H1 (cell line): ENCODE data around the gene ETV1. TPM values are rescaled to one million over a fixed set of nuclear protein-coding genes. Genes with fewer than 3 reads are reported as not detected.

ENCODE experiments used
- CTCF ChIA-PET: fragments of 300-600 bp; sonication (Branson Sonifier 250); formaldehyde crosslinking; loops from one replicate; lab custom pipeline; 2021; ENCODE audit not compliant: partially characterized antibody; lab: Charles Lee
- POLR2A ChIA-PET: fragments of 300-600 bp; sonication (Branson Sonifier 250); formaldehyde crosslinking; loops from one replicate; lab custom pipeline; 2021; ENCODE audit warnings: inconsistent platforms; ENCODE audit not compliant: partially characterized antibody; lab: Charles Lee
- DNase-seq, 2 experiments: peaks; one replicate each; pipeline versions ENCODE4 v3.0.0 to v3.0.0-alpha.2; 2010 to 2022; ENCODE audit warnings: low spot score in 2 of 2, low read depth in 1 of 2, mixed read lengths in 1 of 2
- FAIRE-seq: peaks from 2 replicates; lab custom pipeline; 2011; peaks lifted over from hg19 to GRCh38; lab: Jason Lieb, UNC
- H2AFZ ChIP-seq: 2 replicates; pipeline ENCODE4 v1.8.1; 2012; ENCODE audit warnings: low read length, inconsistent platforms
- H2AK5ac ChIP-seq: 2 replicates; pipeline ENCODE4 v1.6.1; 2013; ENCODE audit warnings: low read depth, low read length
- H2BK120ac ChIP-seq: replicated peaks from 2 replicates; pipeline ENCODE3; 2013; ENCODE audit warnings: low read depth, low read length, inconsistent platforms
- H2BK12ac ChIP-seq: 2 replicates; pipeline ENCODE4 v1.6.1; 2013; ENCODE audit warnings: low read depth, low read length
- H2BK15ac ChIP-seq: 2 replicates; pipeline ENCODE4 v1.6.1; 2013; ENCODE audit warnings: low read length
- H2BK20ac ChIP-seq: 2 replicates; pipeline ENCODE4 v1.6.1; 2013; ENCODE audit warnings: low read length
- H2BK5ac ChIP-seq: 2 replicates; pipeline ENCODE4 v1.6.1; 2013; ENCODE audit warnings: low read depth, low read length
- H3K14ac ChIP-seq: 2 replicates; pipeline ENCODE4 v1.6.1; 2013; ENCODE audit warnings: inconsistent platforms; ENCODE audit not compliant: insufficient read length
- H3K18ac ChIP-seq: 2 replicates; pipeline ENCODE4 v1.6.1; 2013; ENCODE audit warnings: low read length; ENCODE audit errors: extremely low read depth
- H3K23ac ChIP-seq: 2 replicates; pipeline ENCODE4 v1.6.1; 2013; ENCODE audit warnings: inconsistent platforms; ENCODE audit not compliant: insufficient read length
- H3K23me2 ChIP-seq: 2 replicates; pipeline ENCODE4 v1.6.1; 2013; ENCODE audit warnings: low read depth, low read length
- H3K27ac ChIP-seq: 2 replicates; pipeline ENCODE4 v1.6.1; 2011; ENCODE audit warnings: low read depth, low read length, inconsistent platforms
- H3K27me3 ChIP-seq, 4 experiments: replicated peaks in 1 of 4; 1 replicate in 1 of 4; 2 replicates in 3 of 4; pipeline versions ENCODE4 v1.6.1 to v1.8.1; 2011 to 2013; ENCODE audit warnings: low read length in 3 of 4, mild to moderate bottlenecking in 3 of 4, inconsistent platforms in 2 of 4, mixed read lengths in 2 of 4, moderate library complexity in 1 of 4; ENCODE audit not compliant: control insufficient read depth in 3 of 4, insufficient read depth in 3 of 4; ENCODE audit errors: extremely low read depth in 1 of 4
- H3K36me3 ChIP-seq, 4 experiments: 2 replicates each; pipeline versions ENCODE4 v1.6.1 to v1.8.1; 2011 to 2013; ENCODE audit warnings: mild to moderate bottlenecking in 4 of 4, low read length in 3 of 4, moderate library complexity in 2 of 4, control low read depth in 1 of 4, inconsistent platforms in 1 of 4; ENCODE audit not compliant: insufficient read depth in 4 of 4, control insufficient read depth in 2 of 4
- H3K4ac ChIP-seq: replicated peaks from 2 replicates; pipeline ENCODE3; 2013; ENCODE audit warnings: low read length, low read depth, mixed read lengths, inconsistent platforms; ENCODE audit not compliant: insufficient read length
- H3K4me1 ChIP-seq, 4 experiments: replicated peaks in 1 of 4; 1 replicate in 1 of 4; 2 replicates in 3 of 4; pipeline versions ENCODE4 v1.6.1 to v1.8.1; 2011 to 2013; ENCODE audit warnings: low read length in 3 of 4, inconsistent platforms in 2 of 4, mixed read lengths in 1 of 4; ENCODE audit not compliant: insufficient read depth in 4 of 4, control insufficient read depth in 3 of 4
- H3K4me2 ChIP-seq, 2 experiments: 2 replicates each; pipeline versions ENCODE4 v1.6.1 to v1.8.1; 2011 to 2013; ENCODE audit warnings: low read depth in 2 of 2, low read length in 2 of 2, control low read depth in 1 of 2, inconsistent platforms in 1 of 2, mild to moderate bottlenecking in 1 of 2; ENCODE audit not compliant: insufficient read depth in 1 of 2
- H3K4me3 ChIP-seq, 4 experiments: fragments of 200-600, 300-600 bp in 1 of 4; sonication (generic), shearing (Covaris generic), sonication (Bioruptor Twin) in 1 of 4; 2 replicates each; pipeline versions ENCODE4 v1.5.1 to v1.8.1; 2011 to 2016; ENCODE audit warnings: low read length in 4 of 4, low read depth in 3 of 4, control low read depth in 2 of 4, inconsistent platforms in 2 of 4, mild to moderate bottlenecking in 2 of 4, mixed read lengths in 1 of 4, moderate library complexity in 1 of 4; ENCODE audit not compliant: insufficient read depth in 2 of 4; ENCODE audit errors: extremely low read depth in 1 of 4
- H3K56ac ChIP-seq: replicated peaks from 2 replicates; pipeline ENCODE3; 2013; ENCODE audit warnings: low read depth, mild to moderate bottlenecking, mixed read lengths, low read length, inconsistent platforms; ENCODE audit not compliant: insufficient read length
- H3K79me1 ChIP-seq: 2 replicates; pipeline ENCODE4 v1.6.1; 2013; ENCODE audit warnings: low read depth, low read length, control low read depth
- H3K79me2 ChIP-seq, 2 experiments: 2 replicates each; pipeline versions ENCODE4 v1.6.1 to v1.8.1; 2012 to 2013; ENCODE audit warnings: low read length in 2 of 2, mild to moderate bottlenecking in 2 of 2, inconsistent platforms in 1 of 2; ENCODE audit not compliant: insufficient read depth in 2 of 2, control insufficient read depth in 1 of 2
- H3K9ac ChIP-seq, 4 experiments: replicated peaks in 1 of 4; 1 replicate in 1 of 4; 2 replicates in 3 of 4; pipeline versions ENCODE4 v1.6.1 to v1.8.1; 2011 to 2013; ENCODE audit warnings: low read depth in 3 of 4, low read length in 3 of 4, control low read depth in 2 of 4, mild to moderate bottlenecking in 2 of 4, moderate library complexity in 2 of 4, inconsistent platforms in 1 of 4; ENCODE audit errors: extremely low read depth in 1 of 4
- H3K9me3 ChIP-seq, 2 experiments: 2 replicates each; pipeline versions ENCODE4 v1.6.1 to v1.8.1; 2012 to 2013; ENCODE audit warnings: mild to moderate bottlenecking in 2 of 2, moderate library complexity in 2 of 2, control low read depth in 1 of 2, inconsistent platforms in 1 of 2, low read depth in 1 of 2, low read length in 1 of 2, mixed read lengths in 1 of 2; ENCODE audit not compliant: insufficient read depth in 2 of 2
- H4K20me1 ChIP-seq, 2 experiments: replicated peaks in 1 of 2; 2 replicates each; pipeline versions ENCODE3 to v1.8.1; 2011 to 2013; ENCODE audit warnings: inconsistent platforms in 2 of 2, low read length in 2 of 2, mild to moderate bottlenecking in 1 of 2; ENCODE audit not compliant: insufficient read depth in 2 of 2, control insufficient read depth in 1 of 2
- H4K5ac ChIP-seq: 2 replicates; pipeline ENCODE4 v1.6.1; 2013; ENCODE audit warnings: low read length, low read depth, mixed read lengths, inconsistent platforms; ENCODE audit not compliant: insufficient read length
- H4K8ac ChIP-seq: 2 replicates; pipeline ENCODE4 v1.8.0; 2013; ENCODE audit warnings: mild to moderate bottlenecking, moderate library complexity, low read length, inconsistent platforms; ENCODE audit not compliant: insufficient read depth; ENCODE audit errors: extremely low read depth
- H4K91ac ChIP-seq: replicated peaks from 2 replicates; pipeline ENCODE3; 2013; ENCODE audit warnings: low read length, mixed read lengths, inconsistent platforms; ENCODE audit not compliant: insufficient read length
- BCL11A ChIP-seq, 2 experiments: IDR thresholded peaks; one replicate each; pipeline ENCODE4 v1.6.1; 2011; ENCODE audit warnings: low read depth in 2 of 2, low read length in 2 of 2, mild to moderate bottlenecking in 2 of 2
- CBX8 ChIP-seq: fragments of 300-800, 300-1000 bp; sonication (generic); IDR thresholded peaks from 2 replicates; pipeline ENCODE4 v1.7.1; 2016; ENCODE audit warnings: low read depth, low read length, borderline replicate concordance
- CREB1 ChIP-seq: IDR thresholded peaks from 2 replicates; pipeline ENCODE4 v1.6.1; 2012; ENCODE audit warnings: inconsistent platforms
- GABPA ChIP-seq: IDR thresholded peaks from 2 replicates; pipeline ENCODE4 v1.6.1; 2011; ENCODE audit warnings: mild to moderate bottlenecking, low read length, moderate library complexity, borderline replicate concordance; ENCODE audit not compliant: insufficient read depth
- SIN3A ChIP-seq, 2 experiments: IDR thresholded peaks in 1 of 2; conservative IDR thresholded peaks in 1 of 2; 2 replicates each; pipeline ENCODE4 v1.6.1; 2011 to 2012; ENCODE audit warnings: low read length in 2 of 2, improper control_type of control experiment in 1 of 2, low read depth in 1 of 2, mild to moderate bottlenecking in 1 of 2
- WGBS, 2 experiments: shearing (Covaris generic) in 1 of 2; methylation state at CpG; one replicate each; pipeline versions ENCODE4 v1.1.6 to v1.1.7; 2013 to 2015; ENCODE audit warnings: low lambda C conversion rate in 2 of 2, mixed read lengths in 2 of 2, inconsistent platforms in 1 of 2, low coverage in 1 of 2, missing lambda C conversion rate in 1 of 2; ENCODE audit not compliant: insufficient replicate concordance in 2 of 2, insufficient coverage in 1 of 2, insufficient read length in 1 of 2; ENCODE audit errors: extremely low coverage in 1 of 2, missing lambda C conversion rate in 1 of 2; 5-methylcytosine and 5-hydroxymethylcytosine counted together
- polyA plus RNA-seq, 7 experiments: library from polyadenylated mRNA; depleted of rRNA in 3 of 7; stranded (reverse) in 5 of 7; unstranded in 2 of 7; fragments of >200 nt in 5 of 7; fragments of 200-250 nt in 2 of 7; gene quantifications; 1 replicate in 5 of 7; 2 replicates in 1 of 7; 4 replicates in 1 of 7; pipeline versions ENCODE4 v1.2.1 to v1.2.3, GENCODE V29; 2011 to 2013; ENCODE audit warnings: missing spikeins in 2 of 7, mixed read lengths in 2 of 7
- total RNA-seq: library from RNA; stranded (reverse); fragmentation: NEBNext Ultra II Directional; extraction: Animal tissue kit (Norgen Biotek cat#: 25700); gene quantifications from 2 replicates; pipeline ENCODE4 v1.2.1, GENCODE V29; 2021

ETV1 gene
- total and polyA plus RNA-seq, 2 of the 8 experiments (the other 6 are each of a cell fraction or from before 2014, with no cell fraction given): 58.3 to 91.2 TPM

DNA sequence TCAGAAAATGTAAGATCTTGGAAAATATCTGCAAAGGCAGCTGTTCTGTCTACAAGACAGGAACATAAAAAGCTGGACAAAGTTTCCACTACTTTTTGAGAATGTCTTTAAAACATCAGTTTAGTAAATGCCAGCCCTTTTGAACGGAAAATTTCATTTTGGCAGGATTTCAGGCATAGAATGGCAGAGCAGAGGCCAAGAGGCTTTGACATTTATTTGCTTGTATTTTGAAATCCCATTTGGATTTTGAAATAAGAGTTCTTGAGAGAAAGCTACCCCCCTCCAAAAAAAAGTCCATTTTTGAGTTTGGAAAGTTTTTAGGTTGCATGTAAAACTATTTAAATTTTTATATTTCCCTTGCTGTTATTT is 3.1 kb upstream of the ETV1 start:
- no peak overlapping the region for H2BK15ac ChIP-seq
- H2BK12ac ChIP-seq: peak overlapping the region; percentile 82; the same call in 1 of the 2 replicates
- H3K14ac ChIP-seq: no peak overlapping the region
- FAIRE-seq: no peak
- ChIA-PET POLR2A (interaction anchor here (3.2 kb wide), 1 partner anchor 187 kb away, joined by 9 read pairs; no protein-coding TSS in a partner anchor), CTCF (no interaction called here)
- peak overlapping the region; percentile 68 for H4K91ac ChIP-seq
- WGBS, 2 experiments: 84% methylated on average over 1 of the region's 1 CpG; no CpG with 5 or more reads in 1 of the 2 experiments
- H3K79me2 ChIP-seq: peaks cover 0 to 7% of the 10 kb centered on the region in 2 experiments; a peak in 2 of 4 replicates
- H4K5ac ChIP-seq: no peak overlapping the region
- H3K36me3 ChIP-seq: no peaks in the 10 kb centered on the region; a peak in 1 of 8 replicates
- peak overlapping the region; percentile 81; the same call in 1 of the 2 replicates for H3K27ac ChIP-seq
- no peak overlapping the region for H4K8ac ChIP-seq
- peaks cover 0 to 2% (median under 1%) of the 10 kb centered on the region in 4 experiments; a peak in 2 of 7 replicates for H3K4me1 ChIP-seq
- H3K18ac ChIP-seq: no peak overlapping the region
- peak overlapping the region in 1 of 4 experiments; percentile 75; a peak in 1 of 8 replicates for H3K4me3 ChIP-seq
- H3K9ac ChIP-seq: no peak overlapping the region
- no peak overlapping the region for H3K4ac ChIP-seq
- DNase-seq: no peak
- no peaks in the 10 kb centered on the region for H3K79me1 ChIP-seq
- no peak overlapping the region for H3K23ac ChIP-seq
- no peaks in the 10 kb centered on the region for H4K20me1 ChIP-seq
- H3K4me2 ChIP-seq: peak overlapping the region in 1 of 2 experiments; percentile 99; a peak in 1 of 4 replicates
- 0 out of 2 replicates have a peak overlapping the region, but pooled peaks have one; percentile 72 for H2BK5ac ChIP-seq
- no peaks in the 10 kb centered on the region for H3K9me3 ChIP-seq
- H3K23me2 ChIP-seq: peaks cover 14% of the 10 kb centered on the region
- no peak overlapping the region for H3K56ac ChIP-seq
- no peak overlapping the region for H2AK5ac ChIP-seq
- no peak overlapping the region for H2AFZ ChIP-seq
- H3K27me3 ChIP-seq: no peaks in the 10 kb centered on the region
- no peak overlapping the region for H2BK120ac ChIP-seq
- H2BK20ac ChIP-seq: no peak overlapping the region
- TF ChIP-seq SIN3A (conservative IDR thresholded peaks at IDR 0.05 in 1 of 2, IDR thresholded peaks at IDR 0.05 in 1 of 2; ENCODE audit: low read depth in 1 of 2, low read length in 2 of 2): no peak
- TF ChIP-seq CBX8: no peak
- no peak for TF ChIP-seq BCL11A (IDR thresholded peaks at IDR 0.05; ENCODE audit: low read depth in 2 of 2, low read length in 2 of 2)
- no peak for TF ChIP-seq GABPA
- TF ChIP-seq CREB1: no peak
